ENCODE data around the gene RAC3. TPM values are rescaled to one million over a fixed set of nuclear protein-coding genes. Genes with fewer than 3 reads are reported as not detected.

The RAC3 gene
- total and polyA plus RNA-seq, 4 donors, result 0.57 to 2.8 (median 0.63) TPM; not detected in 1

DNA sequence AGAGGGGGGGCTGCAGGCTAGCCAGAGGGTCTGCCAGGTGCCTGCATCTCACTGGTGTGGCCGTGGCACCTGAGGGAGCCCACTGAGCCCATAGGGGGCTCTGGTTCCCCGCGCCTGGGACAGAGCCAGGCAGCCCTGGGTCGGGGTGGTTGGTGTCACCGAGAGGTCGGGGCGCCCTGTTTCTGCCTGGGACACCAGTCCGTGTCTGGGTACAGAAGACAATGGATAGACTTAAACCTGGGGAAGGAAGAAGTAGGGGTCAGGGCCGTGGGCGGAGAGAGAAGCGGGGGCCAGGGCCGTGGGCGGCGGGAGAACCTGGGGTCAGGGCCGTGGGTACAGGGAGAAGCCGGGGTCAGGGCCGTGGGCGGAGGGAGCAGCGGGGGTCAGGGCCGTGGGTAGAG lies 17.1 kb downstream of the RAC3 start:
- Histone ChIP-seq H3K36me3 (ENCODE audit: control insufficient read depth in 1 of 2, insufficient read depth in 2 of 2, low read length in 1 of 2) (no peaks in the 10 kb centered on the region), H3K9me3 (ENCODE audit: control insufficient read depth, low read length) (no peaks in the 10 kb centered on the region), H3K4me3 (ENCODE audit: low read length in 2 of 2) (no peak overlapping the region), H3K27me3 (ENCODE audit: control insufficient read depth in 1 of 2, insufficient read depth in 2 of 2, low read length in 1 of 2) (no peaks in the 10 kb centered on the region), H3K4me1 (ENCODE audit: control insufficient read depth in 1 of 2, insufficient read depth in 2 of 2, low read length in 2 of 2) (no peaks in the 10 kb centered on the region), H3K27ac (ENCODE audit: low read depth in 1 of 2, low read length in 2 of 2) (no peak overlapping the region)
- 90 to 93% methylated on average over 18 to 20 of the region's 20 CpGs for WGBS, 2 donors
- intact Hi-C loops (cut with DNase I), result no loop called here
- ATAC-seq (ENCODE audit: low FRiP score) (no peak), DNase-seq (no peak)

DNA sequence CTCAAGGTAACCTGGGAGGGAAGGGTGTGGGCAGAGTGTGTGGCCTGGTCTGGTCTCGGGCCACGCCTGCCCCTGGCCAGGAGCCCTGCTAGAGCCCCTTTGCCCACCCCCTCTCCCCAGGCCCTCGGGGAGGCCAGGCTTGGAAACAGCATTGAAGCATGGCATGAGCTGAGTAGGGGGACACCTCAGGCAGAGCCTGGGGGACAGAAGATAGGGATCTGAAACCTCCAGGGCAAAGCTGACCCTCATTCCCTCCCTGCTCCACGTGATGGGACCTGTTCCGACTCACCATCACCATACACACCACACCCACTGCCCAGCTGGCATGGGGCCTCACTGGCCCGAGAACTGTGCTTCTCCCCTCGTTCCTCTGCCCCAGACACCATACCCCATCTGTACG lies 17.6 kb downstream of the RAC3 start:
- no peak for DNase-seq
- Histone ChIP-seq H3K4me1 (ENCODE audit: control insufficient read depth in 1 of 2, insufficient read depth in 2 of 2, low read length in 2 of 2) (no peaks in the 10 kb centered on the region), H3K4me3 (ENCODE audit: low read length in 2 of 2) (no peak overlapping the region), H3K27me3 (ENCODE audit: control insufficient read depth in 1 of 2, insufficient read depth in 2 of 2, low read length in 1 of 2) (no peaks in the 10 kb centered on the region), H3K27ac (ENCODE audit: low read depth in 1 of 2, low read length in 2 of 2) (no peak overlapping the region), H3K36me3 (ENCODE audit: control insufficient read depth in 1 of 2, insufficient read depth in 2 of 2, low read length in 1 of 2) (no peaks in the 10 kb centered on the region), H3K9me3 (ENCODE audit: control insufficient read depth, low read length) (no peaks in the 10 kb centered on the region)
- ATAC-seq (ENCODE audit: low FRiP score), result no peak
- intact Hi-C loops (cut with DNase I), result no loop called here
- WGBS, 2 donors, result 85 to 87% methylated on average over 8 of the region's 8 CpGs

DNA sequence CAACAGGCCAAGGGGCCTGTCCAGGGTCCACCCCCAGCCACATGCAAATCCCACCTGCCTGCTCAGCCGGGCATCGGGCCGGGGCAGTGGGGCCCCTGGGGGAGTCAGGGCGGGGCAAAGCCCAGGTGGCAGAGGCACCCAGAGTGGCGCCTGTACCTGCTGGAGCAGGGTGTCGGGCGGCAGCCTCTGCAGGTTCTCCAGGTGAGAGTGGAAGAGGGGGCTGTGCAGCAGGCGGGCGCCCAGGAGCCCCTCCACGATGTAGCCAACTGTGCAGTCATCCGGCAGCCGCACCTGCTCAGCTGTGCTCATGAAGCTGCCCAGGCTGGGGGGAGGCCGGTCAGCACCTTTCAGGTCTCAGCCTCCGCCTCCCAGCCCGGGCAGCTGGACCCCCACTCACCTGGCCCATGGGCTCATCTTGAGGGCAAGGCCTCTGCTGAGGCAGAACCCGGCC lies 18.1 kb downstream of the RAC3 start:
- no peaks in the 10 kb centered on the region for H3K36me3 ChIP-seq (ENCODE audit: control insufficient read depth in 1 of 2, insufficient read depth in 2 of 2, low read length in 1 of 2)
- no peak for DNase-seq
- H3K4me1 ChIP-seq (ENCODE audit: control insufficient read depth in 1 of 2, insufficient read depth in 2 of 2, low read length in 2 of 2), result no peaks in the 10 kb centered on the region
- H3K9me3 ChIP-seq (ENCODE audit: control insufficient read depth, low read length), result no peaks in the 10 kb centered on the region
- WGBS, 2 donors, result 93 to 94% methylated on average over 13 to 16 of the region's 16 CpGs
- H3K27ac ChIP-seq (ENCODE audit: low read depth in 1 of 2, low read length in 2 of 2), result no peak overlapping the region
- H3K4me3 ChIP-seq (ENCODE audit: low read length in 2 of 2), result no peak overlapping the region
- ATAC-seq (ENCODE audit: low FRiP score), result no peak
- H3K27me3 ChIP-seq (ENCODE audit: control insufficient read depth in 1 of 2, insufficient read depth in 2 of 2, low read length in 1 of 2), result no peaks in the 10 kb centered on the region
- intact Hi-C loops (cut with DNase I), result no loop called here

DNA sequence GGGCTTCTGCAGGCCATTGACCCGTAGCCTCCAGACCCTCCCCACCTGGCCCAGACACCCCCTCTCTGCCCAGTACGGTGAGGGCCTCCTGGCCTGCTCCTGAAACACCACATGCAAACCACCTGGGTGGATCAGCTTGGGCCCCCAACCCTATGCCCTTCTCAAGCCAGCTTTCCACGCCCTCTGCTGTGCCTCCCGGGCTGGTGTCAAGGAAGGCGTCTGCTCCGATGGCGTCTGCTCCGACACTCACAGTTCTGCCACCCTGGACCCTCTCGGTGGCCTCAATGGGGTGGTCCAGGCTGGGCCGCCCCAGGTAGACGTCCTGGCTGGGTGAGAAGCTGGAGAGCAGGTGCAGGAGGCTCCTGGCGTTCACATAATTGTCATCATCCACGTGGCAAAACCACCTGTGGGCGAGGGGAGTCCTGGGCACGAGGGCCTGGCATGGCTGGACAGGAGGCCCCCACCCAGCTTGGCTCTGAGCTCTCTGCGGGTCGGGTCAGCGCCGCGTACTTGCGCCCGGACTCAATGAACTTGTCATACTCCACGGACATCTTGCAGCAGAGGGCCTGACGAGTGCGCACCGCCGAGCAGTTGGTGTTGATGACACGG lies 18.8 kb downstream of the RAC3 start:
- intact Hi-C loops (cut with DNase I), result no loop called here
- no peaks in the 10 kb centered on the region for H3K9me3 ChIP-seq (ENCODE audit: control insufficient read depth, low read length)
- H3K4me1 ChIP-seq (ENCODE audit: control insufficient read depth in 1 of 2, insufficient read depth in 2 of 2, low read length in 2 of 2), result no peaks in the 10 kb centered on the region
- ATAC-seq (ENCODE audit: low FRiP score), result no peak
- H3K27me3 ChIP-seq (ENCODE audit: control insufficient read depth in 1 of 2, insufficient read depth in 2 of 2, low read length in 1 of 2), result no peaks in the 10 kb centered on the region
- 87 to 91% methylated on average over 28 of the region's 28 CpGs for WGBS, 2 donors
- H3K4me3 ChIP-seq (ENCODE audit: low read length in 2 of 2), result no peak overlapping the region
- DNase-seq, result no peak
- H3K36me3 ChIP-seq (ENCODE audit: control insufficient read depth in 1 of 2, insufficient read depth in 2 of 2, low read length in 1 of 2), result peaks cover 0 to 2% of the 10 kb centered on the region in 2 donors
- H3K27ac ChIP-seq (ENCODE audit: low read depth in 1 of 2, low read length in 2 of 2), result no peak overlapping the region

DNA sequence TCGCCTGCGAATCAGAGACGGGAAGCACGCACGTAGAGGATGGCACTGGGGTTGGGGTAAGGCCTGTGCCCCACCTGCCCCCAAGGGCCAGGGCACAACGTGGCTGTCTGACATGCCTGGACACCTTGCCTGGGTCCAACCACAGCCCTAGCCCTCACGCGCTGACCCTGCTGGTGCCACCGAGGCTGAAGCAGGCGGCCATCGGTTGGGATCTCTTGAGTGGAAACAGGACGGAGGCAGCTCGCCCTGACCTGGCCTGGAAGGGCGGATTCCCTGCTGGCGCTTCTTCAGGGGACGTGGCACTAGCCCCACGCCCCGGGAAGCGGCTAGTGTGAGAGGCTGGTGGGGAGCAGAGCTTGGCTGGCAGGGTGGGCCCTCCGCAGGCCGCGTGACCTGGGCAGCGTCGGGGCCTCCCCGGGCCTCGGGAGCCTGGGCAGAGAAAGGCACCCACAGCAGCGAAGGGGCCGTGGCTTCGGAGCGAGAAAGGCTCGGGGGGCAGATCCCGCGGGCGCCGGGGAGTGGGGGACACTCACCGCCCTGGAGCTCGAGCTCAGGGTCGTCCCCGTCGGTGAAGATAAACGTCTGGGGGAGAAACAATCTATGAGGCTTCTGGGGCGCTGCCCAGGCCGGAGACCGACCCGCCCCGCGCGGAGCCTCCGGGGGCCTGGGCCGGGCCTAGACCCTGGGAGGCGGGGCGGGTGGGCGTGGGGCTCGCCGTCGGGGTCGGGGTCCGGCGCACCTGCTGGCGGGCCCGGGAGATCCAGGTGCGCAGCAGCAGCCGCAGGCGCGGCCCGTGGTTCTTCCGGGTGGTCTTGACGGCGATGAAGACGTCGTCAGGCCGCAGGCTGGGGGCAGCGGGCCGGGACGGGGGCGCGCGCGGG lies 19.5 kb downstream of the RAC3 start:
- H3K9me3 ChIP-seq (ENCODE audit: control insufficient read depth, low read length), result no peaks in the 10 kb centered on the region
- intact Hi-C loops (cut with DNase I), result no loop called here
- no peaks in the 10 kb centered on the region for H3K27me3 ChIP-seq (ENCODE audit: control insufficient read depth in 1 of 2, insufficient read depth in 2 of 2, low read length in 1 of 2)
- no peak overlapping the region for H3K27ac ChIP-seq (ENCODE audit: low read depth in 1 of 2, low read length in 2 of 2)
- 13 to 18% methylated on average over 59 to 79 of the region's 79 CpGs for WGBS, 2 donors
- H3K4me3 ChIP-seq (ENCODE audit: low read length in 2 of 2), result peak overlapping the region; percentile 88 to 92
- ATAC-seq (ENCODE audit: low FRiP score) (no peak), DNase-seq (peak in 1 of 2 donors; percentile 54)
- H3K4me1 ChIP-seq (ENCODE audit: control insufficient read depth in 1 of 2, insufficient read depth in 2 of 2, low read length in 2 of 2), result no peaks in the 10 kb centered on the region
- H3K36me3 ChIP-seq (ENCODE audit: control insufficient read depth in 1 of 2, insufficient read depth in 2 of 2, low read length in 1 of 2), result peaks cover 0 to 2% of the 10 kb centered on the region in 2 donors

DNA sequence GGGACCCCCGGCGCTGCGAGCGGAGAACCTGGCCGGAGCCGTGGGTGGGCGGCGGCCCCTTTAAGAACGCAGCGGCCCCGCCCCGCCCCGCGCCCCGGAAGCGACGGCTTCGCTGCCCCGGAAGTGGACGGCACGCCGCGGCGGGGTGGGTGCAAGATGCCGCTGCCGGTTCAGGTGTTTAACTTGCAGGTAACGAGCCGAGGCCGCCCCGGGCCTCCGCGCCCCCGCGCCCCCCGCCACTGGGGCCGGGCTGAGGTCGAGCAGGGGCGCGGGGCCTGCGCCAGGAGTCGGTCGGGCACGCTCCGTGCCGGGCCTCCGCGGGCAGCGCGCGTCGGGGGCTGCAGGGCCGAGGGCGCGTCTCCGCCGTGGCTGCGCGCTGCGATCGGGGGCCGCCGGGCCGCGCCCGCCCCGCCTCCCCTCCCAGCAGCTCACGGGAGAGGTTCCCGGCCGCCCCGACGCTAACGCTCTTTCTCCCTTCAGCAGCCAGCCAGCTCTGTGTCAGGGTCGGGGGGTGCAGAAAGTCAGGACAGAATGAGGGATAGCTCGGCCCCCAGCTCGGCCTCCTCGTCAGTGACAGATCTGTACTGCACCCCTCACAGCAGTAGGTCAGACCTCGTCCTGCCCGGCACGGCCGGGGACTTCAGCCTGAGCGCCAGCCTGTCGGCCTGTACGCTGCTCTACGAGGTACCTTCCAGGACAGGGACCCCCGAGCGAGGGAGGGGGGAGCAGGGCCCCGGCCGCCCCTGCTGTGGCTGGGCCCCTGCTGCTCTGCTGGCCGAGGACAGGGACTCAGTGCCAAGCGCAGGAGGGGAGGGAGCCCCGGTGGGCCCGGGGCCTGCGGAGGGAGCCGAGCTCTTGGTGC lies 20.5 kb downstream of the RAC3 start, which contains the start of the genes GPS1 and RFNG:
Gene GPS1 (plus strand): TSS at position 123 of the 862 bp plus-strand sequence. CDS start 34 bp downstream, at position 157.
Gene RFNG (minus strand): TSS at position 36 of the 862 bp plus-strand sequence. CDS start 45 bp downstream, outside the sequence.
- Histone ChIP-seq H3K27ac (ENCODE audit: low read depth in 1 of 2, low read length in 2 of 2) (no peak within 1 kb of the TSS), H3K36me3 (ENCODE audit: control insufficient read depth in 1 of 2, insufficient read depth in 2 of 2, low read length in 1 of 2) (peaks cover 0 to 2% of the 10 kb centered on the region in 2 donors), H3K4me1 (ENCODE audit: control insufficient read depth in 1 of 2, insufficient read depth in 2 of 2, low read length in 2 of 2) (no peaks in the 10 kb centered on the region), H3K9me3 (ENCODE audit: control insufficient read depth, low read length) (no peaks in the 10 kb centered on the region), H3K4me3 (ENCODE audit: low read length in 2 of 2) (peak within 1 kb of the TSS; percentile 88 to 92), H3K27me3 (ENCODE audit: control insufficient read depth in 1 of 2, insufficient read depth in 2 of 2, low read length in 1 of 2) (no peaks in the 10 kb centered on the region)
- no peak for ATAC-seq (ENCODE audit: low FRiP score)
- intact Hi-C loops (cut with DNase I), result no loop called here
- 0 to 1% methylated on average over 64 to 94 of the region's 94 CpGs for WGBS, 2 donors
- DNase-seq, result peak; percentile 84 to 94

DNA sequence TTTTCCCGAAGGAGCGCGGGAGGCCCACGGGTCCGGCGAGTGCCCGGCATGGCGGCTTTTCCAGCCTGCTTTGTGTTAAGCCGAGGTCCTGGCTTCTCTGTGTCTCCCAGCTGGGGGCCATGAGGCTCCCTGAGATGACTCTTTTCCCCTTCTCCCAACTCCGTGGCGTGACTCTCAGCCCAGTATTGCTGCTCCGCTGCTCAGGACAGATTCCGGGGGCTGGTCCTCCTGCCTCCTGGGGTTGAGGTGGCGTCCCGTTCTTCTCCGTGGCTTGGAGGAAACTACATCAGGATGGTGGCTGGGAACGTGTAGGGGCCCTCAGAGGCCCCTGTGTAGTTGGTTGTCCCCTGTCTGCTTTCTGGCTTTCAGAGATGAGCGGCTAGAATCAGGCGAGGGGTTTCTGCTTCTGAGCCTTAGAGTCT lies 21.2 kb downstream of the RAC3 start:
- no peak for ATAC-seq (ENCODE audit: low FRiP score)
- H3K27me3 ChIP-seq (ENCODE audit: control insufficient read depth in 1 of 2, insufficient read depth in 2 of 2, low read length in 1 of 2), result no peaks in the 10 kb centered on the region
- no peaks in the 10 kb centered on the region for H3K4me1 ChIP-seq (ENCODE audit: control insufficient read depth in 1 of 2, insufficient read depth in 2 of 2, low read length in 2 of 2)
- 24 to 25% methylated on average over 18 to 19 of the region's 19 CpGs for WGBS, 2 donors
- H3K36me3 ChIP-seq (ENCODE audit: control insufficient read depth in 1 of 2, insufficient read depth in 2 of 2, low read length in 1 of 2), result peaks cover 0 to 2% of the 10 kb centered on the region in 2 donors
- peak overlapping the region in 1 of 2 donors; percentile 92 for H3K4me3 ChIP-seq (ENCODE audit: low read length in 2 of 2)
- H3K9me3 ChIP-seq (ENCODE audit: control insufficient read depth, low read length), result no peaks in the 10 kb centered on the region
- H3K27ac ChIP-seq (ENCODE audit: low read depth in 1 of 2, low read length in 2 of 2), result no peak overlapping the region
- intact Hi-C loops (cut with DNase I), result no loop called here
- DNase-seq, result no peak

DNA sequence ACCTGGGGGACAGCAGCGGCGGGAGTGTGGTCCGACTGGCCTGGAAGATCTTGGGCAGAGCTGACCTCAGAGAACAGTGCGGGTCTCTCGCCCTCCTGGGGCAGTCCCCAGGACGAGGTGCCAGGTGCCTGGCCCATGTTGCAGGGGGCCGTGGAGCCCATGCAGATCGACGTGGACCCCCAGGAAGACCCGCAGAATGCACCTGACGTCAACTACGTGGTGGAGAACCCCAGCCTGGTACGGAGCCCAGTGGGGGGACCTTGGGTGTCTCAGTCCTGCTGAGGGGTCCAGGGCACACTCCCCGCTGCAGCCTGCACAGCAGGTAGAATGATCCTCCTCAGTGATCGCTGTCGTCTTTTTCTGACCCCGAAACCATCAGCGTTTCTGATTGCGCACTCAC lies 21.7 kb downstream of the RAC3 start:
- no peak for DNase-seq
- intact Hi-C loops (cut with DNase I), result no loop called here

More for the DNA sequence above, 21.7 kb downstream of the RAC3 start:
- Histone ChIP-seq H3K4me1 (ENCODE audit: control insufficient read depth in 1 of 2, insufficient read depth in 2 of 2, low read length in 2 of 2) (no peaks in the 10 kb centered on the region), H3K27me3 (ENCODE audit: control insufficient read depth in 1 of 2, insufficient read depth in 2 of 2, low read length in 1 of 2) (no peaks in the 10 kb centered on the region), H3K36me3 (ENCODE audit: control insufficient read depth in 1 of 2, insufficient read depth in 2 of 2, low read length in 1 of 2) (peaks cover 0 to 2% of the 10 kb centered on the region in 2 donors), H3K4me3 (ENCODE audit: low read length in 2 of 2) (no peak overlapping the region), H3K9me3 (ENCODE audit: control insufficient read depth, low read length) (no peaks in the 10 kb centered on the region), H3K27ac (ENCODE audit: low read depth in 1 of 2, low read length in 2 of 2) (no peak overlapping the region)
- WGBS, 2 donors, result 87 to 89% methylated on average over 18 to 19 of the region's 19 CpGs
- no peak for ATAC-seq (ENCODE audit: low FRiP score)
